H9 (cell line): ENCODE results near the gene NKAIN2. TPM values are rescaled to one million over a fixed set of nuclear protein-coding genes. Genes with fewer than 3 reads are reported as not detected.

Source experiments
- DNase-seq: peaks from one replicate; pipeline ENCODE4 v3.0.0-alpha.2; 2017
- H2AFZ ChIP-seq: one replicate; pipeline ENCODE4 v1.6.1; 2013; ENCODE audit warnings: mild to moderate bottlenecking, low read length, control low read depth, moderate library complexity
- H2AK5ac ChIP-seq: 2 replicates; pipeline ENCODE4 v1.6.1; 2013; ENCODE audit warnings: low read length, control low read depth, mixed read lengths; ENCODE audit not compliant: insufficient read length
- H2BK120ac ChIP-seq: one replicate; pipeline ENCODE4 v1.6.1; 2013; ENCODE audit warnings: low read depth, mild to moderate bottlenecking, low read length, control low read depth, inconsistent platforms; ENCODE audit not compliant: poor library complexity, severe bottlenecking
- H2BK12ac ChIP-seq: 2 replicates; pipeline ENCODE4 v1.6.1; 2013; ENCODE audit warnings: low read length, control low read depth, mixed read lengths, low read depth; ENCODE audit not compliant: insufficient read length
- H2BK15ac ChIP-seq: 2 replicates; pipeline ENCODE4 v1.6.1; 2013; ENCODE audit warnings: low read depth, low read length, control low read depth
- H2BK20ac ChIP-seq: one replicate; pipeline ENCODE4 v1.6.1; 2013; ENCODE audit warnings: low read depth, mild to moderate bottlenecking, low read length, control low read depth, inconsistent platforms; ENCODE audit not compliant: poor library complexity, severe bottlenecking
- H2BK5ac ChIP-seq: 2 replicates; pipeline ENCODE4 v1.6.1; 2013; ENCODE audit warnings: low read length, control low read depth, mixed read lengths; ENCODE audit not compliant: insufficient read length
- H3K14ac ChIP-seq: 2 replicates; pipeline ENCODE4 v1.6.1; 2013; ENCODE audit warnings: low read length, control low read depth; ENCODE audit not compliant: insufficient read depth
- H3K18ac ChIP-seq: 2 replicates; pipeline ENCODE4 v1.6.1; 2013; ENCODE audit warnings: low read depth, mild to moderate bottlenecking, mixed read lengths, low read length, control low read depth; ENCODE audit not compliant: insufficient read length
- H3K23ac ChIP-seq: 2 replicates; pipeline ENCODE4 v1.6.1; 2013; ENCODE audit warnings: low read length, control low read depth, mixed read lengths, low read depth; ENCODE audit not compliant: insufficient read length
- H3K23me2 ChIP-seq: 2 replicates; pipeline ENCODE4 v1.6.1; 2013; ENCODE audit warnings: low read depth, mild to moderate bottlenecking, mixed read lengths, low read length, control low read depth; ENCODE audit not compliant: insufficient read length, poor library complexity, severe bottlenecking
- H3K27ac ChIP-seq: 2 replicates; pipeline ENCODE4 v1.5.1; 2013; ENCODE audit warnings: low read length, control low read depth, mixed read lengths, low read depth; ENCODE audit not compliant: insufficient read length
- H3K27me3 ChIP-seq: 2 replicates; pipeline ENCODE4 v1.6.1; 2013; ENCODE audit warnings: low read length, control low read depth, inconsistent platforms; ENCODE audit not compliant: insufficient read depth
- H3K4ac ChIP-seq: 2 replicates; pipeline ENCODE4 v1.6.1; 2013; ENCODE audit warnings: low read depth, mild to moderate bottlenecking, control low read depth, inconsistent platforms, low read length, moderate library complexity
- H3K4me1 ChIP-seq: 2 replicates; pipeline ENCODE4 v1.6.1; 2013; ENCODE audit warnings: low read length, control low read depth, inconsistent platforms; ENCODE audit not compliant: insufficient read depth
- H3K4me2 ChIP-seq: 2 replicates; pipeline ENCODE4 v1.6.1; 2013; ENCODE audit warnings: low read length, control low read depth, mixed read lengths; ENCODE audit not compliant: insufficient read length, insufficient read depth
- H3K56ac ChIP-seq: 2 replicates; pipeline ENCODE4 v1.6.1; 2013; ENCODE audit warnings: low read depth, mild to moderate bottlenecking, mixed read lengths, low read length, control low read depth; ENCODE audit not compliant: insufficient read length
- H3K79me1 ChIP-seq: 2 replicates; pipeline ENCODE4 v1.6.1; 2013; ENCODE audit warnings: low read depth, mild to moderate bottlenecking, moderate library complexity, low read length, control low read depth, inconsistent platforms; ENCODE audit not compliant: insufficient read depth, poor library complexity, severe bottlenecking
- H3K79me2 ChIP-seq: 2 replicates; pipeline ENCODE4 v1.6.1; 2013; ENCODE audit warnings: low read length, control low read depth, inconsistent platforms; ENCODE audit not compliant: insufficient read depth
- H3K9ac ChIP-seq: 2 replicates; pipeline ENCODE4 v1.6.1; 2013; ENCODE audit warnings: low read length, control low read depth, mixed read lengths; ENCODE audit not compliant: insufficient read length; ENCODE audit errors: extremely low read depth
- H3K9me3 ChIP-seq: one replicate; pipeline ENCODE4 v1.6.1; 2013; ENCODE audit warnings: low read depth, low read length, inconsistent platforms; ENCODE audit not compliant: control insufficient read depth
- H3T11ph ChIP-seq: one replicate; pipeline ENCODE4 v1.6.1; 2013; ENCODE audit warnings: mild to moderate bottlenecking, low read length, control low read depth, inconsistent platforms
- H4K20me1 ChIP-seq: one replicate; pipeline ENCODE4 v1.6.1; 2013; ENCODE audit not compliant: control insufficient read depth, insufficient read length, insufficient read depth
- H4K5ac ChIP-seq: 2 replicates; pipeline ENCODE4 v1.6.1; 2013; ENCODE audit warnings: low read depth, mild to moderate bottlenecking, mixed read lengths, low read length, control low read depth; ENCODE audit not compliant: insufficient read length
- H4K8ac ChIP-seq: replicated peaks from 2 replicates; pipeline ENCODE4 v1.6.1; 2013; ENCODE audit warnings: low read length, control low read depth, mixed read lengths, low read depth; ENCODE audit not compliant: insufficient read length
- H4K91ac ChIP-seq: 2 replicates; pipeline ENCODE4 v1.6.1; 2013; ENCODE audit warnings: low read depth, mild to moderate bottlenecking, moderate library complexity, mixed read lengths, low read length, control low read depth; ENCODE audit not compliant: insufficient read length
- H3K27ac Mint-ChIP-seq, 3 experiments: 2 replicates in 2 of 3; 3 replicates in 1 of 3; pipeline ENCODE4 v1.8.0; 2020 to 2021; ENCODE audit warnings: mixed read lengths in 3 of 3, mild to moderate bottlenecking in 1 of 3, moderate library complexity in 1 of 3
- H3K27me3 Mint-ChIP-seq: 2 replicates; pipeline ENCODE4 v1.8.0; 2021; ENCODE audit warnings: low read depth, mild to moderate bottlenecking, moderate library complexity, mixed read lengths
- H3K36me3 Mint-ChIP-seq, 3 experiments: 2 replicates in 2 of 3; 3 replicates in 1 of 3; pipeline ENCODE4 v1.8.0; 2020 to 2021; ENCODE audit warnings: low read depth in 3 of 3, mixed read lengths in 3 of 3; ENCODE audit not compliant: insufficient read depth in 1 of 3
- H3K4me1 Mint-ChIP-seq, 2 experiments: 2 replicates each; pipeline ENCODE4 v1.8.0; 2020; ENCODE audit warnings: mixed read lengths in 2 of 2
- H3K4me3 Mint-ChIP-seq, 2 experiments: 2 replicates in 1 of 2; 3 replicates in 1 of 2; pipeline ENCODE4 v1.8.0; 2020 to 2021; ENCODE audit warnings: mild to moderate bottlenecking in 2 of 2, mixed read lengths in 2 of 2, moderate library complexity in 1 of 2
- H3K9me3 Mint-ChIP-seq, 2 experiments: 2 replicates in 1 of 2; 3 replicates in 1 of 2; pipeline ENCODE4 v1.8.0; 2020; ENCODE audit warnings: mild to moderate bottlenecking in 2 of 2, mixed read lengths in 2 of 2, moderate library complexity in 1 of 2
- CTCF ChIP-seq: fragments of 200-600 bp; sonication (generic); conservative IDR thresholded peaks from 3 replicates; pipeline ENCODE4 v1.8.0; 2021; ENCODE audit warnings: antibody characterized with exemption, mild to moderate bottlenecking
- WGBS: extraction: QIAGEN DNeasy Blood & Tissue Kit; methylation state at CpG from one replicate; pipeline ENCODE4 v1.1.7; 2013; ENCODE audit warnings: missing lambda C conversion rate, low lambda C conversion rate, mixed read lengths; ENCODE audit not compliant: insufficient read length; ENCODE audit errors: extremely low coverage; 5-methylcytosine and 5-hydroxymethylcytosine counted together
- total RNA-seq: library from RNA; stranded (reverse); gene quantifications from 2 replicates; pipeline ENCODE4 v1.2.1, GENCODE V29; 2021

The NKAIN2 gene
- total RNA-seq, 1 experiment from 2014 or later: 0.17 TPM

GRCh38 chr6:124866040-124866439 is 1062.4 kb downstream of the NKAIN2 start:
- no peak overlapping the region for H2BK12ac ChIP-seq
- no peak overlapping the region for H2AK5ac ChIP-seq
- H4K5ac ChIP-seq: no peak overlapping the region
- H2BK20ac ChIP-seq: no peak overlapping the region
- no peaks in the 10 kb centered on the region for H3K79me1 ChIP-seq
- no peaks in the 10 kb centered on the region for H4K20me1 ChIP-seq
- no peaks in the 10 kb centered on the region for H3K4me1 ChIP-seq
- H3K4me1 Mint-ChIP-seq: no peaks in the 10 kb centered on the region; a peak in 2 of 4 replicates
- no peak overlapping the region for H4K8ac ChIP-seq
- H2BK15ac ChIP-seq: no peak overlapping the region
- H3K79me2 ChIP-seq: no peaks in the 10 kb centered on the region
- DNase-seq: no peak
- no peak overlapping the region for H3K14ac ChIP-seq
- H3K18ac ChIP-seq: no peak overlapping the region
- H3K27ac ChIP-seq: no peak overlapping the region
- no peak overlapping the region for H3K4me2 ChIP-seq
- no peak overlapping the region for H3K4ac ChIP-seq
- H3T11ph ChIP-seq: no peak overlapping the region
- H3K9me3 ChIP-seq: no peaks in the 10 kb centered on the region
- H3K27me3 ChIP-seq: no peaks in the 10 kb centered on the region
- H2BK5ac ChIP-seq: no peak overlapping the region
- no peak overlapping the region for H3K4me3 Mint-ChIP-seq
- H3K23me2 ChIP-seq: no peaks in the 10 kb centered on the region
- TF ChIP-seq CTCF: no peak
- no peak overlapping the region for H2BK120ac ChIP-seq
- WGBS: no CpG with 5 or more reads among the region's 1 CpG
- H3K23ac ChIP-seq: no peak overlapping the region
- H3K27ac Mint-ChIP-seq: no peak overlapping the region
- H3K36me3 Mint-ChIP-seq: peaks cover 4 to 6% (median 6%) of the 10 kb centered on the region in 3 experiments; a peak in 5 of 7 replicates
- H2AFZ ChIP-seq: no peak overlapping the region
- peaks cover 2 to 6% of the 10 kb centered on the region in 2 experiments; a peak in 2 of 5 replicates for H3K9me3 Mint-ChIP-seq
- H3K9ac ChIP-seq: no peak overlapping the region
- 0 out of 2 replicates have a peak, but pooled peaks cover 2% of the 10 kb centered on the region for H3K27me3 Mint-ChIP-seq
- no peak overlapping the region for H3K56ac ChIP-seq
- H4K91ac ChIP-seq: no peak overlapping the region
